ENCODE measurements around the gene NFKBIE. TPM values are rescaled to one million over a fixed set of nuclear protein-coding genes. Genes with fewer than 3 reads are reported as not detected.

Gene NFKBIE
- total and polyA plus RNA-seq, 2 of the 13 experiments (the other 11 are each of a cell fraction or from before 2014, with no cell fraction given), result 6.7 to 14.5 TPM

GRCh38 chr6:44234101-44235025, 31.0 kb downstream of the NFKBIE start (continued):
- TF ChIP-seq ZNF280D (CRISPR knock-in tag; IDR thresholded peaks at IDR 0.05) (no peak), CBX2 (IDR thresholded peaks at IDR 0.05; ENCODE audit: low read depth, low read length) (no peak), CBX2 (CRISPR knock-in tag; IDR thresholded peaks at IDR 0.05; ENCODE audit: low read depth) (no peak), KAT2B (IDR thresholded peaks at IDR 0.05; ENCODE audit: borderline replicate concordance, low read depth, low read length) (no peak), ZSCAN30 (CRISPR knock-in tag; IDR thresholded peaks at IDR 0.05) (no peak), JUND (CRISPR knock-in tag; IDR thresholded peaks at IDR 0.05) (no peak), GPBP1L1 (CRISPR knock-in tag; IDR thresholded peaks at IDR 0.05) (no peak), PREB (CRISPR knock-in tag; IDR thresholded peaks at IDR 0.05) (no peak), KMT2A (CRISPR knock-in tag; IDR thresholded peaks at IDR 0.05) (no peak; the same call in 1 of the 2 replicates), TOE1 (CRISPR knock-in tag; IDR thresholded peaks at IDR 0.05) (no peak), MYNN (CRISPR knock-in tag; IDR thresholded peaks at IDR 0.05; ENCODE audit: low read depth) (no peak), AGO2 (optimal IDR thresholded peaks at IDR 0.05; ENCODE audit: low read depth, low read length) (no peak), ZNF33B (CRISPR knock-in tag; IDR thresholded peaks at IDR 0.05) (no peak; the same call in 1 of the 2 replicates), MBD4 (IDR thresholded peaks at IDR 0.05; ENCODE audit: borderline replicate concordance, low read length) (no peak), ZNF780A (CRISPR knock-in tag; IDR thresholded peaks at IDR 0.05) (no peak), TRIM24 (CRISPR knock-in tag; IDR thresholded peaks at IDR 0.05) (no peak; the same call in 1 of the 2 replicates), MTF2 (CRISPR knock-in tag; IDR thresholded peaks at IDR 0.05; ENCODE audit: borderline replicate concordance) (no peak), ZNF251 (CRISPR knock-in tag; IDR thresholded peaks at IDR 0.05) (no peak), PAF1 (CRISPR knock-in tag; IDR thresholded peaks at IDR 0.05) (no peak), MATR3 (CRISPR knock-in tag; IDR thresholded peaks at IDR 0.05) (no peak), ZSCAN22 (CRISPR knock-in tag; IDR thresholded peaks at IDR 0.05) (no peak), ZNF839 (CRISPR knock-in tag; IDR thresholded peaks at IDR 0.05; ENCODE audit: borderline replicate concordance) (no peak), TAF15 (IDR thresholded peaks at IDR 0.05; ENCODE audit: low read depth, low read length, poor library complexity, severe bottlenecking) (no peak), ZNF280B (CRISPR knock-in tag; IDR thresholded peaks at IDR 0.05; ENCODE audit: borderline replicate concordance) (no peak)

All from HepG2 (cell line).